Globus pallidus (tissue), 1 donor: ENCODE data around the gene TMEM115.

Experiments
- DNase-seq: peaks from one replicate; pipeline ENCODE4 v3.0.0-alpha.2; 2015; ENCODE audit warnings: low spot score

Gene TMEM115, protein sequence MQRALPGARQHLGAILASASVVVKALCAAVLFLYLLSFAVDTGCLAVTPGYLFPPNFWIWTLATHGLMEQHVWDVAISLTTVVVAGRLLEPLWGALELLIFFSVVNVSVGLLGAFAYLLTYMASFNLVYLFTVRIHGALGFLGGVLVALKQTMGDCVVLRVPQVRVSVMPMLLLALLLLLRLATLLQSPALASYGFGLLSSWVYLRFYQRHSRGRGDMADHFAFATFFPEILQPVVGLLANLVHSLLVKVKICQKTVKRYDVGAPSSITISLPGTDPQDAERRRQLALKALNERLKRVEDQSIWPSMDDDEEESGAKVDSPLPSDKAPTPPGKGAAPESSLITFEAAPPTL

DNA sequence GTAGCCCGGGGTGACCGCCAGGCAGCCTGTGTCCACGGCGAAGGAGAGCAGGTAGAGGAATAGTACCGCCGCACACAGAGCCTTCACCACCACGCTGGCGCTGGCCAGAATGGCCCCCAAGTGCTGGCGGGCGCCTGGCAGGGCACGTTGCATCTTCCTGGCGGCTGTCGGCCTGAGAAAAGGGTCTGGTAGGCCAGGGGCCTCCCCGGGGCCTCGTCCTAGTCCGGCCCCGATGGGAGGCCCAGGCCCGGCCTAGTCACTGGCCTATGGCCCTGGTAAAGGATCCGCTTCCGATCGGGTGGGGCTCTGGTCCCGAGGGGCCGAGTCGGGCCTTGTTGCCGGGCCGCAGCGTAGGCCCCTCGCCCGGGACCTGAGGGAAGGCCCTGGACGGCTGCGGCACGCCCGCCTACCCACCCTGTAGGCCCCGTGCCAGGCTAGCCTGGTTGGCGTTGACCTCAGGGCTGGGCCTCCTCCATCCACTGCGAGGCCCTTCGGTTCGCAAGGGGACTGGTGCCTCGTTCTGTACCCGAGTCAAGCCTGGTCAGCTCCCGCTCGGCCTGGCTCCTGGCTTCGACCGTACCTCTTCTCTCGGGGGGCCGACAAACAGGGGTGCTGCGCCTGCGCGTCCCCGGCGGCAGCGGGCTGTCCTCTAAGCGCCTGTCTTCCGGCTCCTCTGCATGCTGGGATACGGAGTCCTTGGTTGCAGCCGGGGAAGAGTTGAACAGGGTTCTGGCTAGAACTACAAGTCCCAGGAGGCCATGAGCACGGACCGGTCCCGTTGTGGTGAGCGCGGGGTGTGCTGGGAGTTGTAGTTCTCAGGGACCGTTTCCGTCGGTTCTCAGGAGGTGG is at the start of gene TMEM115:
TSS of gene TMEM115 (minus strand) at position 611 of the 849 bp plus-strand sequence. CDS start at position 153, 458 bp downstream.
- DNase-seq: peak; percentile 100

DNA sequence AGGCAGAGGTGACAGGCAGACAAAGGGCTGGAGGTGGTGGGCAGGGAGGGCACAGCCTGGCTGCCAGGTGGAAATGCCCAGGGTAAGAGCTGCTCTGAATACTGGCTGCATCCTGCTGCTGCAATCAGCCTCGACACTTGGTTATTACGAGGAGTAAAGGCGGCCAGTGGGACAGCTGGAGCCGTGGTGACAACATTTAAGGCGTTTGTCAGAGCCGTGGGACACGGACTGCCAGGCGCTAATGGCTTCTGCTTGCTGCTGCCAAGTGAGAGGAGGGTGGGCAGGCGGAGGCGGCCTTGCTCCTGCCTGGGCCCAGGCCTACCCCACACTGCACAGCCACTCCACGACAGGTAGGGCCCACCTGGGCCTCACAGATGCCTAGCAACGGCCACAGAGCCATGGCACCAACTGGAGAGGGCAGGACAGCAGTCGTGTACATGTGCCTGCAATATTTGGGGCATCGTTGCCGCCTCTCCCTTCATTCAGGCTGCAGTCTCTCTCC is 49.2 kb upstream of the TMEM115 start:
- no peak for DNase-seq

DNA sequence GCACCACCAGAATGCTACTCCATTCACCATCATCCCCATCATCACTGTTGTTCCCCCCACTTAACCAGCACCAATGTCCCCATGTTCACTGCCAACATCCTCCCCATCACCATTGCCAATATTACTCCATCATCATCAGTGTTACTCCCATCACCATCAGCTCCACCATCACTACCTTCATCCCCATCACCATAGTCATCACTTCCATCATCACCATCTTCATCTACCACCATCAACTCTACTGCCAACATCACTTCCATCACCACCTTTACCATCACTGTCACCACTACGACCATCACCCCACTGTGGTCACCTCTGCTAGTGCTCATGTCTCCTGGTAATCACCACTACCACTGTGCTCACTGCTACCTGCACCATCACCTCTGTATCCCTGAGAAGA is 47.2 kb upstream of the TMEM115 start:
- no peak for DNase-seq

DNA sequence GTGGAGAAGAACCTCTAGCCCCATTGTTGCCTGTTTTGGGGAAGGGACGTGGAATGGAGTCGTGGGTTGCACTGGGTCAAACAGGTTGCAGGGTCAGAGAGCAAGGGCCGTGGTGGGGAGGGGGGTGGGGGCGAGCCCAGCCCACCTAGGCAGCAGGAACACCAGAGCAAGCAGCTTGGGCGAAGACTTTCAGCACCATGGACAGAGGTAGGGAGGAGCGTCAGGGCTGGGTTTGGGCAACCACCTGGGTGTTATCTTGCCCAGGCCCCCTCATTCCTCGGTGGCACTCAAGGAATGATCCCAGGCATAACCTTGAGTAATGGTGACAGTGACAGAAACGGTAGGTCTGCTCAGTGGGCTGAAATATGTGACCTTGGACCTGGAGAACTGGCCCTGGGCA is 45.9 kb upstream of the TMEM115 start:
- no peak for DNase-seq

DNA sequence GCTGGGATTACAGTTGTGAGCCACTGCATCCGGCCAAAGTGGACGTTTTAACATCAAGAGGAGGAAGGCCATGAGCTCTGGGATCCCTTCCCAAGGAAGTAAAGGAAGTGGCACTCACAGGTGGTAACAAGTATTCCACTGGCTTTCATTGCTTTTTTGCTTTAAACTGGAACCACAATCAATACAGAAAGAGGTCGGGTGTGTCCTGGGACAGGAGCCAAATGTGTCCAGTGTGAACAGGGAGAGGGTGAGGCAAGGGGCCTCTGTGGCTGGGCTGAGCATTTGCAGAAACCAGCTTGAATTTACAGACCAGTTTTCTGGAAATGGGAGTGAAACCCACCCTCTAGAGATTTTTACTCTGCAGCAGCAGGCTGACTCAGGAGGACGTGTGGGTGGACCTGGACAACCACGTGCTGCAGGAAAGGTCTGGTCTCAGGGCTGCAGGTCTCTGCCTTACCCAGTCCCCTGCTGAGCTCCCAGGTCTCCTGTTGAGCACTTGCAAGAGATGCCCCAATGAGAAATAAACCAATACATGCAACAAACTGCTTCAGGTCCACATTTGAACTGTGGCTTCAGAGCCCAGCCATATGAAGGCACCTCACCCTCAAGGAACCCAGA is 42.8 kb upstream of the TMEM115 start:
- DNase-seq: no peak

DNA sequence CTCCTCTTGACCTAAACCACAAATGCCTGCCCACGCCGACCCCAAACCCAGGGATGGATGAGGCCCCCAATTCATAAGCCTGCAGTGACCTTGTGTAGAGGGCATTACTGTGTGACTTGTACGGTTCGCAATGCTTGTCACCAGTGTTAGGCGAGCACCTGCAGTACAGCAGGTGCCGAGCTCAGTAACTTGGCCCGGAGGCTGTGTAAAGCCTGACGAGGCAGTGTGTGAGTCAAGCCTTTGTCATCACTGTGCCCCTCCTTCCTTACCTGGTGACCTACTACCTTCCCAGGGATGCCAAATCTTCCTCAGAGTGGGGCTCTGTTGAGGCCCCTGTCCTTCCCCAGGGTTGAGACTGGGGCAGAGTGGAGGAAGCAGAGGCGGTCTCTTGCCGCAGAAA is 37.2 kb upstream of the TMEM115 start:
- DNase-seq: no peak

DNA sequence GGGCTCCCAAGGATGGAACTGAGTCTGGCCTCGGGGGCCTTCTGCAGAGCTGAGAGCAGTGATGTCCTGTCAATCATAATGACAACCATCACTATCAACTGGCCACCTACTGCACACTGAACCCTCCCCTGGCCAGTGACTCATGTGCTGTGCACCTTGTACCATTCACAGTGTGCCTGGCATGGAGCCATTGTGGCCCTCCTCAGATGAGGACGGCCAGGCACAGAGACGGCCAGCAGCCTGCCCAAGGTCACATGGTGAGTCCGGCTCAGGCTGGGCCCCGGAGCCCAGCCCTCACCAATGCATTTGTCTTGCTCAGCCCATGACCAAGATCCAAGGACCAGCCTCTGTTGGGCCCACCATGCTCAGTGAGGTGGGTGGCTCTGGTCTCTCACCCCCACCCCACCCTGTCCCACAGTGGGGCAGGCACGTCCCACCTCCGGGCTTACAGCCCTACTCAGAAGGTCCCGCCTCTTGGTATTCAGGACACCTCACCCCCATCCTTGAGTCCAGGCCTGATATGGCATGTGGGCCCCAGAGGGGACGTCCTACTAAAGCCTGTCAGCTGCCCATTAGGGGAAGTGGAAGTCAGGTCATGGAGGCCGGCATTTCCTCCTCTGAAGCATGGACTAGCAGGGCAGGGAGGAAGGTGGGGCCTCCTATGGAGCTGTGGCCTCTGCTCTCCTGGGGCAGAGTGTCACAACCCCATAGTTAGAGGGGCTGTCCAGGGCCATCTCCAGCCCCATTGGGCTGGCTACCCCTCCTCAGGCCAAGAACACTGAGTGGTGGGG is 35.9 kb upstream of the TMEM115 start:
- DNase-seq: no peak

DNA sequence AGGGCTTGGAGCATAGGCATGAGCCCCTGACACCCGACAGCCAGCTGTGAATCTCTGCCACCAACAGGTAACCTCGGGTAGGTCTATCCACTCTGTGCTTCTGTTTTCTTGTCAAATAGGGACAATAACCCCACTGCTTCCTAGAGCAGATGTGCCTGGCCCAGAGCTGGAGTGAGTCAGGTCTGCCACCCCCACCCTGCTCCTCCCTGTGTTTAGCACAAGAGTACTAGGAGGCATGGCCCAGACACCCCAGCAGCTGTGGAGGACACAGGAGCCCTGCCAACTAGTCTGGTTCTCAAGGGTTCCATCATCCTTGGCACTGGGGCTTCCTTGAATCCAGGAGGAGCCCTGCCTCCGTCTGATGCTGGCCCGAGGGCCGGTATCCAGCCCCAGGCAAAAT is 33.7 kb upstream of the TMEM115 start:
- DNase-seq: no peak

DNA sequence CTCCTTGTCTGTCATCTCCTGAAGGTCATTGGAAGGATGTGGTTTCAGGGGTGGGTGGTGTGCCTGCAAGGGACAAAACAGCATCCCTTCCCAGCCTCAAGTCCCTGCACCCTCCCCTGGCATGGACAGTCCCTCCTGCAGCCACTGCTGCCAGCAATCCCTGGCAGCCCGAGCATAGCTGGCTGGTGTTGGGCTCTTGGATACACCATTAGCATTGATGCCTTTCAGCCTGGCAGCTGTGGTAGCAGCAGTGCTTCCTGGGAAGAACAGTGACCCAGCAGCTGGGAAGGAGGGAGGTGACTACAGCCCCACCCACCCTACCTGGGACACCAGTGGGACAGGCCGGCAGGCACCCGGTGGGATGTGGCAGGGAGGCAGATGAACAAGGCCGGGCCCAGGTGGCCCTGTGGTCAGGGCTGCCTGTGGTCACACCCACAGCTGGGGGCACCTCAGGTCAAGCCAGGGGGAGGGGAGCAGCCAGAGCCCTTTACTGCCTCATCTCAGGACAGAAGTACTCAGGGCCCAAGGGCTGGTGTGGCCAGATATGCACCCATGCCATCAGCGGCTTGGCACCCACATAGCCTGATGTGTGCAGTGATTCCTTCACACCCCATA is 32.9 kb upstream of the TMEM115 start:
- peak; percentile 31 for DNase-seq

DNA sequence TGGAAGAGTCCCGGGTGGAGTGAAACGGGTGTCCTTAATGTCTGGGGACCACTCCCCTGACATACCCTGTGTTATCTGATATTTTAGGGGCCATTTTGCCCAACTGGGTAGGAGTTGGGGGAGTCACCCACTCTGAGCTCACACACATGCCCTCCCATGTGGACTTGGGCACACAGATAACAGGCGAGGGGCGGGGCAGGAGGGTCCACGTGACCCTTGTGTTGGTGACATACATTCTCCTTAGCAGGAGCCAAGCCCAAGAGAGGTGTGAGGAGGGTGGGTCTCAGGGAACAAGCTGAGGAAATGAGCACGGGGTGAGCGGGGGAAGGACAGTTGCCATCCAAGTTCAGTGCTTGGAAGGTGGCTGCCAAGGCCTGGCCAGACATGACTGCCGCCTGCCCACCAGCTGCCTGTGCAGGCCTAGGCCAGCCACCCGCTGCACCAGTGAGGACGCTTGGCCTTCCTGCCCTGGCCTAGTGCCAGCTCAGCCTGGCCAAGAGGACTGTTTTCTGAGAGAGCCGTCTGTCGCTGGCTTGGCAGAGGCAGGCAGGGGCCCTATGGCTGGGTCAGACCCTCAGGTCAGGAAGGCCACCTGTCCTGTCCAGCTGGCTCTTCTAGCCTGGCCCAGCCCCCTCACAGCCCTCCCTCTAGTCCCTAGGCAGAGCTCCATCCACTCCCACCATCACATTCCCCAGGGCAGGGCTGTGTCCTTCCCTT is 31.3 kb upstream of the TMEM115 start:
- peak; percentile 24 for DNase-seq

DNA sequence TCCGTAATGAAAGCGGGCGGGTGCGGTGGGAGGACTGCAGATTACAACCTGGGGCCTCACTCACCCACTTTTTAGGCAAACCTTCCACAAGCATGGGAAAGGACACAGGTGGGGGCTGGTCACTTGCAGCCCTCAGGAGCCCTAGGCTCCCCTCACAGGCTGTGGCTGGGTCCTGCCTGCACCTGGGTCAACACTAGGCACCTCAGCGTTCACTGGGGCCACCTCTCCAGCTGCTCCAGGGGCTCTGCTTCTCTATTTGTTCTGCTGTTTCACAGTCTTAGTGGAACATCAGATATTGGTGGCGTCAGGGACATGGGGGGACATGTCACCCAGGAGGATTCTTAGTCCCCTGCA is 30.1 kb upstream of the TMEM115 start:
- DNase-seq: no peak

DNA sequence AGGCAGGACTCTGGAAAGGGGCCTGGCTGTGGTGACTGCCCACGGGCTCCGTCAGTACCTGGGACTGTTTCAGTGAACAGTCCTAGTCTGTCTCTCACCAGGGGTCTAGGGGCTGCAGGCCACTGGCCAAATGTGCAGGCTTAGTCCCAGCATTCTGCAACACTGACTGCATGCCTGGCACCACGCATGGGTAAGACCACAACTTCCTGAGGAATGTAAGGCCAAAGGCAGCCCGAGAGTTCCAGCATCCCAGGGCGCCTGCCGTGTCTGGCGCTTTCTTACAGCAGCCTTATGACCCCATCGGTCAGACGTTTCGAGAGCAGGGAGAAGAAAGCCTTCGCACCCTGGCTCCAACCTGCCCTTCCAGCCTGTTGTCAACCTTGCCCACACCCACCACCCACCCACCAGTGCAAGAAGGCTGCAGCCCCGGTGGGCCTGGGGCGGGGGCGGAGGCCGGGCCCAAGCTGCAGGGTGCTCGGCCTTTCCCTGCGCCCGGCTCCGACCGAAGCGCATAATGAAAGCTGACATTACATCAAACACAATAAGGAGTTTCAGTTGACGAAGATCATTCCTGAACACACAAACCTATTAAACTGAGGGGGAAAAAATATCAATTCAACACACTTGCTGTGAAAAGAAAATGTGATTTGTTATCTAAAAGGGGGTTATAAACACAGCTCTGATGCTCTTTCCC is 29.5 kb upstream of the TMEM115 start:
- DNase-seq: no peak

DNA sequence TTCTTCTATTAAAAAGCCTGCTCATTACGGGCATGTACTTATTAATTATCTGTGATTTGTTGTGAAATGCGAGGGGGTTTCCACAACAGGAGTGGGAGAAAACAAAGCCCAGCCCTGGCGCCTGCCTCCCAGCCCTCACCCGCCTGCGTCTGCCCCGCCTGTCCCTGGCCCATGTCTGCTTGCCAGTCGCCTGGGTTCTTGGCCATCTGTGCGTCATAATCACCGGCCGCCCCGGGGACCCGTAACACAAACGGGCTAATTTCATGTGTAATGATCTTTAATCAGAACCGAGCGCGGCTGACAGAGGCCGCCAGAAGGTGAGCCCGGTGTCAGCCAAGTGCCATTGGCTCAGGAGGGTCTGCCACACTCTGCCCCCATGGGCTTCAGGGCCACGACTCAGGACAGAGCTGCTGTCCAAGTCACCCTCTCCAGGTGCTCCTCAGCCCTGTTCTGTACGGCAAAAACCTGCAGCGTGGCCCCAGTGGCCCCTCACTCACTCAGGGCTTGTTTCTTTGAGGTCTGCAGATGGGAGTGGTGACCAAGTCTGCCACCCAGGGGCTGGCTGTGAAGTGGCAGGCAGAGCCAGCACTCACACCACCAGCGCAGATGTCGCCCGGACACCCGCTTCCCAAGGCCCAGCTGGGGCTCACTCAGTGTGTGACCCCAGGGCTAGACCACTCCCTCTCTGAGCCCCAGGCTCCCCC is 28.8 kb upstream of the TMEM115 start:
- DNase-seq: no peak

DNA sequence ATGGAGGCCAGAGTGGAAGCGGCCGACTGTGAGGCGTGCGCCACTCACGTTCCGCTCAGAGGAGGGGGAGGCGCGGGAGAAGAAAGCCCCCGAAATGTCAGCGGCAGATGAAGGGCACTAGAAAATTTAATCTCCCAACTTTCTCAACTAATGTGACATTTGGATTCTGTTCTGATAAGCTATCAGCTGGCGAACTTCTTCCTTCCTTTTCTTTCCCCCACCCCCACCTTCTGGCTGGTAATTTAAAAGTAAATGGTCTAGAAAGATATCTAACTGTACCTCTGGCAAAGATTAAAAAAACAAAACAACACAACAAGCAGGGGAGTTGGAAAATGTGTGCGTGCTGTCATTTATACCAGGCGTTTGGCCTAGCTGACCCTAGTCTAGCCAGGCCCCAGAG is 26.4 kb upstream of the TMEM115 start:
- no peak for DNase-seq

DNA sequence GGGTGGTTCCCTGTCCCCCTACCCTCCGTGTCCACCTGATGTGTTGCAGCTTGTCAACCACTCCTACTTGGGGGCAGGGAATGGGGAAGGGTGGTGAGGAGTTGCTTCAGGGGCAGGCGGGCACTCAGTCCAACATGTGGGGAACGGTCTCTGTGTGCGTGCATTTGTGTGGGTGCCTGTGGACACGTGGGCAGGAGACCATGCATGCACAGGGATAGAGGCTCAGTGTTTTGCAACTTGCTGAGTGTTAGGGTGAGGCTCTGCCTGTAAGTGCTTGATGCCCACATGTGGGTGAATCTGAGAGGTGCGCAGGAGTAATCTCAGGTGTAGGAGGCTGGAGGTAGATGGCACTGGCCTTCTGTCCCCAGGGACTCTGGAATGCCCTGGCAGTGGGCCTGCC is 24.4 kb upstream of the TMEM115 start:
- DNase-seq: no peak

DNA sequence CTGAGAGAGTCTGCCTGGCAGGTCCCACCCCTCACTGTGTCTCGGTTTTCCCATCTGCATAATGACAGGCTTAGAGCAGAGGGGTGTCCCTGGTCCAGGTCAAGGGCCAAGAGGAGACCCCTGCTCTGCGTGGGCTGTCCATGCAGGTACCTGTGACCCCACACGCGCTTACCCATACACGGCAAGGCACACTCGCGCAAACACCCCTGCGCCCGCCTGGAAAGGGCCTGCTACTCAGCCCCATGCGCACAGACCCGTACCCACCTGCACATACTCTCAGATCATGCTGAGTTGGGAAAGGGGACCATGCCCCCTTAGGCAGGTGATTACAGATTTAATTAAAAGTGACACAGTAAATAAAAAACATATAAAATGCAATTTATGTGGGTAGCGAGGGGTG is 23.4 kb upstream of the TMEM115 start:
- no peak for DNase-seq

DNA sequence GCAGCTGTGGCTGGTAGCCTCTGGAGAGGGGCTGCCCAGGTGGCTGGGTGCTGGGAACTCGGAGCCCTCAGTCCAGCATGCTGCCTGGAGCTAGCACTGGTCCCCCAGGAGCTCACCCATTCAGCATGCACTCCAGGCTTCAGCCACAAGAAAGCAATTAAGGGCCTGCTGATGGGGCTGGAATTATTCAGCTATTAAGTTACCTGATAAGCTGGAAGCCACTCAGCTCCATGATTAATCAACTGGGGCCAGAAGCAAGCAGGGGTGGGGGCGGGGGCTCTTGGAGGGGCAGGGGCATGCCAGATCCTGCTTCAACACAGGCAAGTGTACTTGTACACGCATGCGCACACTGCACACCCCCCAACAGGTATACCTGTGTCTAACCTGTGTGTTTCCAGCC is 22.1 kb upstream of the TMEM115 start:
- no peak for DNase-seq

DNA sequence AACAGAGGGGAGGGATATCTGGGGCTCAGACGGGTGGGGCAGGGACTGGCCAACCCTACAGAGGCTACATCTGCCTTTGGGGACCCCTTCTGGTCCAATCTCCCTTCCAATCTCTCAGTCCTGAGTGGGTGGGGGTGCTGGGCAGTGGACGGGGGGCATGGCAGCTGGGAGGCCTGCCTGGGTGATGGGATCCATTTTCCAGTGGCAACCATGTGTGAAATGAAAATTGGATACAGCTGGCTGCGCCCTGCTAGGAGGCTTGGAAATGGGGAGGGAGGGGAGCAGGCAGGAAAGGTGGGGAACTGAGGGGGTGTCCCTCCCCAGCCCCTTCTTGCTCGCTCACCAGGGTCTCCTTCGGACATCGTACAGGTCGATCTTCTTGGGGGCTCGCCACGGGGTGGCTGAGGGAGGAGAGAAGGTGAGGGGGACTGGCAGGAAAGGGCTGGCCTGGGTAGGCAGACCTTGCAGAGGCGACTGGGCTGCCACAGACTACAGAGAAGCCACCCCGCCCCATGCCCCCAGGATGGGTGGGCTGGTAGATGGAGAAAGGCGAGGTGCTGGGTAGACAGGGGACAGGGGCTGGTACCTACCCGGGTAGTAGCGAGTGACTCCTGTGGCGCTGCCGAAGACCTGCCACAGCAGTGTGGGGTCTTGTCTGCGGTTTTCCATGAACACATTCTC is 21.2 kb upstream of the TMEM115 start:
- DNase-seq: no peak

DNA sequence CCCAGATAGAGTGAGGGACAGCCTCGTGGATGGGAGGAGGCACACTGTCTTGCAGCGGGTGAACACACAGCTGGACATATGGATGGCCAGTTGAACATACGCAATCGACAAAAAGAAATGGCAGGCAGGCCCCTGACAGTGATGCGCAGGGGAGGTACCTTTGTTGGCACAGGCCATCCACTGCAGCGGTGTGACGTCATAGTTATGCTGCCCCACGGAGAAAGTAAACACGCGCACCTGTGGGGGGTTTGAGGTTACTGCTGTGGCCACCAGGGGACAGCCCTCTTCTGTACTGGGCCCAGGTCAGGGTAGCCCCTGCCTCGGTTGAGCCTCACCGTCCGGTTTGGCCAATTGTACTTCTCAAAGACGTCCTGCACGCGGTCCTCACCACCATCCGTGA is 19.4 kb upstream of the TMEM115 start:
- no peak for DNase-seq
